H4 (cell line): ENCODE measurements around the gene L1TD1. TPM values are rescaled to one million over a fixed set of nuclear protein-coding genes. Genes with fewer than 3 reads are reported as not detected.
"Not testable (repeated sequence)": the region's sequence is repeated elsewhere in the genome, so short reads cannot be mapped to it uniquely, and the experiment has no call there.

Source experiments
- DNase-seq: peaks from one replicate; pipeline ENCODE4 v3.0.0-alpha.2; 2015; ENCODE audit warnings: low spot score
- total RNA-seq: library from RNA; depleted of rRNA; stranded (reverse); fragments of >200 nt; shearing (Covaris generic); gene quantifications from 2 replicates; pipeline ENCODE4 v1.2.3, GENCODE V29; 2014

Gene L1TD1
- total RNA-seq, 1 experiment from 2014 or later, result not detected

DNA sequence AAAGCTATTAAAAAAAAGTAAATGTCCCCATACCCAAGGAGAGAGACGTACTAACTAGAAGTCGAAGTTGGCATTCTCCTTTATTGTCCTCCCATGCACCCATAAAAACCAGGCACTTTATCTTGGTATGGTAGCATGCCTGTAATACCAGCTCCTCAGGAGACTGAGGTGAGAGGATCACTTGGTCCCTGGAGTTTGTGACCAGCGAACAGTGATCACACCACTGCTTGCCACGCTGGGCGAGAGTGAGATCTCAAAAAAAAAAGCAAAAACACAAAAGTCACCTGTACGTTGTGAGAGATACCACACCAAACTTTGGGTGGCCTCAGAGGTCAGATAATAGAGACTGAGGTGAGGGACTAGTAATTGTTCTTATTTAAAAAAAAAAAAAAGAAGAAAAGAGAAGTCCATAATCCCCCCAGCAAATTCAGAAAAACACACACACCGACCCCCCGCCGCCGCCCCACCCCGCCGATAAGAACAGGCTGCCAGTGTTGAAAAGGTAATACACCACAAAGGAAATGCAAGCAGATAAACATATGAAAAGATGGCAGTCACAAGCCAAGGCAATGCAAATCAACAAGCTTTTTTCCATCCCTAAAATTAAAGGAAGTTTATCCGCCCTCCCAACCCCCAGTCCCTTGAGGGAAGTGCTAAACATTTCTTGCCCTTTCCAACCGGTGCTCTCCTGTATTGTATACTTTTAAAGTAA, 3.6 kb downstream of the L1TD1 start:
- DNase-seq, result no peak

GRCh38 chr1:62198781-62199125, 4.1 kb downstream of the L1TD1 start:
- no peak for DNase-seq

GRCh38 chr1:62207187-62207586, 12.5 kb downstream of the L1TD1 start:
- DNase-seq, result no peak

- no peak for DNase-seq
Observed at GRCh38 chr1:62208087-62208486, 13.4 kb downstream of the L1TD1 start.

DNA sequence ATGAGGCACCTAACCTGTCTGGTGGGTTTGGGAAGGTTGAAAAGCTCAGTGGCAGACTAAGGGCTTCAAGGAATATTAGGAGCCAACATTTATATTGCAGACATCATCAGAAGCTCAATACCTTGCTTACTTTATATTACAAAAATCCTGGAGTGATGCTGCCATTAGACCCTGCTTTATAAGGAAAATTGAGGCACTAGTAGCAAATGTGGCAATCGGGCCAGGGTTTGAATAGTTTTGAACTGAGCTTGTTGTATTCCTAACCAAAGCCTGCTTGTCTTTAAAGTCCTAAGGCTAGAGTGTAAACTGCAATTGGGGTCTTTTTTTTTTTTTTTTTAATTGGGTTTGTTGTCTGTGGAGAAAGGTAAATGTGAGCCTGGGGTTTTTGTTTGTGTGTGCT, 14.3 kb downstream of the L1TD1 start:
- no peak for DNase-seq

- DNase-seq, result no peak
Observed at GRCh38 chr1:62209931-62210595, 15.4 kb downstream of the L1TD1 start.

- DNase-seq, result no peak
Observed at GRCh38 chr1:62210960-62211359, 16.3 kb downstream of the L1TD1 start.

GRCh38 chr1:62212411-62212810, 17.8 kb downstream of the L1TD1 start:
- DNase-seq, result no peak

DNA sequence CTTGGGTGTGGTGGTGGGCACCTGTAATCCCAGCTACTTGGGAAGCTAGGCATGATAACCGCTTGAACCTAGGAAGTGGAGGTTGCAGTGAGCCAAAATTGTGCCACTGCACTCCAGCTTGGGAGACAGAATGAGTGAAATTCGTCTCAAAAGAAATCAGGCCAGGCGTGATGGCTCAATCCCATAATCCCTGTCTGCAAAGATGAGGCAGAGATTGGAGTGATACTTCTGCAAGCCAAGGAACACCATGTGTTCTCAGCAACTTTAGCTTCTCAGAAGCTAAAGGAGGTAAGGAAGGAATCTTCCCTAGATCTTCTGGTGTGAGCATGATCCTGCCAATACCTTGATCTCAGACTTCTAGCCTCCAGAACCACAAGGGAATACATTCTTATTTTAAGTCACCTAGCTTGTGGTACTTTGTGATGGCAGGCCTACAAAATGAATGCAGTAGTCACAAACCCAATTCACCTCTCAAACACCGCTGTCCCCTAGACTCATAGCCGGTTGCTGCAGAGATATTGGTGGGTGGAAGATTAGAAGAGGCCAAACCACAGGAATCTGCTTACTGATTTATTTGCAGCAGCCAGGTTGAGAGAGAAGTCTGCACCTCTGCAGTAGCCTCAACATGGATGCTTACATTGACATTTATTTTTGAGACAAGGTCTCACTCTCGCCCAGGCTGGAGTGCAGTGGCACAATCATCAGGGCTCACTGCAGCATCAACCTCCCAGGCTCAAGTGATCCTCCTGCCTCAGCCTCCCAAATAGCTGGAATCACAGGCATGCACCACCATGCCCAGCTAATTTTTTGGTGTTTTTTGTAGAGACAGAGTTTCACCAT, 18.6 kb downstream of the L1TD1 start:
- no peak for DNase-seq

DNA sequence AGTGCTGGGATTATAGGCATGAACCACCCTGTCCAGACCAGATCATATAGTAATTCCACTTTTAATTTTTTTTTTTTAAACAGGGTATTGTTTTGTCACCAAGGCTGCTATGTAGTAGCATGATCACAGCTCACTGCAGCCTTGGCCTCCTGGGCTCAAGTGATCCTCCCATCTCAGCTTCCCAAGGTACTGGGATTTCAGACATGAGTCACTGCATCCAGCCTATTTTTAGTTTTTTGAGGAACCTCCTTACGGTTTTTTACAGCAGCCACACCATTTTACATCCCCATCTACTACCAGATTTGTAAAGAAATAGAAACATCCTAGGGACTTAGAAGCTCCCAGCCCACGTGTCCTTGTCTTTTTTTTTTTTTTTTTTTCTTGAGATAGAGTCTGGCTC, 24.0 kb downstream of the L1TD1 start:
- DNase-seq, result no peak

- DNase-seq, result not testable (repeated sequence)
Observed at GRCh38 chr1:62220456-62220855, 25.8 kb downstream of the L1TD1 start.

DNA sequence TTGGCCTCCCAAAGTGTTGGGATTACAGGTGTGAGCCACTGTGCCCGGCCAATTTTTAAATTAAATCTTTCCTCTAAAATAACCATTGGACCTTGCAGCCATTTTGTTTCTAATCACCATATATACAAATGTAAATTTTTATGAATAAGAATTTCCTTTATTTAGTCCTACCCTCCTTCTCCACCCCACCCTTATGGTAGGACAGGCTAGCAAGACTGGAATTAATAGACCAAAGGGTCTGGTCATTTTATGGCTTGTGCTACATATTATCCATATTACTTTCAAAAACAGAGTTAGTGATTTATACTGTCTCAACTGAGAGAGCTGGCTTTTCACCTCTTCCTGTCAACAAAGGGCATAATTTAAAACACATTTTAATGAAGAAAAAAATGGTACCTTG, 26.5 kb downstream of the L1TD1 start:
- DNase-seq, result no peak

DNA sequence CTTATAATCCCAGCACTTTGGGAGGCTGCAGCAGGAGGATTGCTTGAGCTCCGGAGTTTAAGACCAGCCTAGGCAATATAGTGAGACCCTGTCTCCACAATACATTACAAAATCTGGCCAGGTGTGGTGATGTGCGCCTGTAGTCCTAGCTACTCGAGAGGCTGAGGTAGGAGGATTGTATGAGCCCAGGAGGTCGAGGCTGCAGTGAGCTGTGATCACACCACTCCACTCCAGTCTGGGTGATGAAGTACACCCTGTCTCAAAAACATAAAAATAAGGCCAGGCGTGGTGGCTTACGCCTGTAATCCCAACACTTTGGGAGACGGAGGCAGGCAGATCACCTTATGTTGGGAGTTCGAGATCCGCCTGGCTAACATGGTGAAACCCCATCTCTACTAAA, 27.7 kb downstream of the L1TD1 start:
- DNase-seq, result no peak

DNA sequence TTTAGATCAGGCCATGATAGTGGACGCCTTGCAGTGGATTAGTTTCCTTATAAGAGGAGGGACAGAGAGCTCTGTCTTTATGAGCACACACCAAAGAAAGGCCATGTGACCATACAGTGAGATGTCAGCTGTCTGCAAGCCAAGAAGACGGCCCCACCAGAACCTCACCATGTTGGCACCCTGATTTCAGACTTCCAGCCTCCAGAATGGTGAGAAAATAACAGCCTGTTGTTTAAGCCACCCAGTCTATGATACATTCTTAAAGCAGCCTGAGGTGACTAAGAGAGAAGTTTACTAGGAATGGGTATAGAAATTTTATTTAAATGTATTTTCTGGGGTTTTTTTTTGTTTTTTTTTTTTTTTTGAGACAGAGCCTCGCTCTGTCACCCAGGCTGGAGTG, 29.5 kb downstream of the L1TD1 start:
- DNase-seq, result no peak

GRCh38 chr1:62227496-62227895, 32.8 kb downstream of the L1TD1 start:
- DNase-seq, result no peak

DNA sequence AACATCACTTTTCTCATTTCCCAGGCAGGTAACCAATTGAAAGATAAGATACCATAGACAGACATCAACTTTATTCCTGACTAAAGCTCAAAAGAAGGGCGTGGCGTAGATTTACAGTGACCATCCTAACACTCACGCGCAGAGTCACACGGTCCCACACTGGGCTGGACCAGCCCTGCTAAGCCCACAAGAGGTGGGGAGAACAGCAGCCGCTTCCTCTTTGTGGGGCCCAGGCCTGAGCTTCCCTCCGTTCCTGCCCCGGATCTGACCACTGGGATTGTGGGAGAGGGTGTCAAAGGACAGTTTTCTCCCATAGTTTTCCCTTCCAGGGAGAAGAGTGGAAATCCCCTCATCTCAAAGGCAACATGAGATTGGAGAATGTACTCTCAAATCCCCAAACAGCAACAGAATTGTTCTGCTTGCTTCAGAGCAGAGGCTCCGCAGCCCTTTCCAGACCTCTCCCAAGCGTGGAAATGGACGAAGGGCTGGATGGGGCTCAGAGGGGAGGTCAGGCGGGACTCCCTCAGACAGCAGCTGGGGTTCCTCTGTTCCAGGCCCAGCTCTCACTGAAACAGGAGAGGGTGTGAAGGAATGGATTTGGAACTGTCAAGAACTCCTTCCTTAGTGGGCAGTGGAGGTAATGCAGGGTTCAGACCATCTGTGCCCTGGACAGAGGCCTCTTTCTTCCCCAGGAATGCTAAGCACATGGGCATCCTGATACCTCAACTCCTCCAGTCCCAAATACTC, 33.7 kb downstream of the L1TD1 start:
- DNase-seq, result no peak

DNA sequence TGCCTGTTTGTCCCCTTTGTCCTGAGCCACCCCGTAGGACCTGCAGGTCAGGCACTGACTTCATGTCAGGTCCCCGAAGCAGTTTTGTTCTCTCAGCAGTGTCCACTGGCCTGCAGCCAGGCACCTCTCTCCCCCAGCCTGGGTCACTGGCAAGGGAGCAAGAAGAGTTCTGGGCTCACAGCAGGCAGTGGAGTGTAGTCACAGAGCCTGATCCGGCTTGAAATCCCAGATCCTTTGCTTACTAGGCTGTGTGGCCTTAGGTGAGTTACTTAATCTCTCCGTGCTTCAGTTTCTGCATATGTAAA, 34.2 kb downstream of the L1TD1 start:
- DNase-seq, result no peak

DNA sequence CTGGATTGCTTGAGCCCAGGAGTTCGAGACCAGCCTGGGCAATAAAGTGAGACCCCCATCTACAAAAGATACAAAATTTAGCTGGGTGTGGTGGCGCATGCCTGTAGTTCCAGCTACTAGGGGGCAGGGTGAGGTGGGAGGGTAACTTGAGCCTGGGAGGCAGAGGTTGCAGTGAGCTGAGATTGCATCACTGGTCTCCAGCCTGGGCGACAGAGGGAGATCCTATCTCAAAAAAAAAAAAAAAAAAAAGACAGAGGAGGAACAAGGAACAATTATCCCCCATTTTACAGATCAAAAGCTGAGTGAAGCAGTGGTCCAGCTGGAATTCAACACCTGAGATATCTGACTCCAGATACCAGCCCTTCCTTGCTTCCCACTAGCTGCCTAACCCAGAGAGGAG, 34.8 kb downstream of the L1TD1 start:
- DNase-seq, result peak; percentile 39

DNA sequence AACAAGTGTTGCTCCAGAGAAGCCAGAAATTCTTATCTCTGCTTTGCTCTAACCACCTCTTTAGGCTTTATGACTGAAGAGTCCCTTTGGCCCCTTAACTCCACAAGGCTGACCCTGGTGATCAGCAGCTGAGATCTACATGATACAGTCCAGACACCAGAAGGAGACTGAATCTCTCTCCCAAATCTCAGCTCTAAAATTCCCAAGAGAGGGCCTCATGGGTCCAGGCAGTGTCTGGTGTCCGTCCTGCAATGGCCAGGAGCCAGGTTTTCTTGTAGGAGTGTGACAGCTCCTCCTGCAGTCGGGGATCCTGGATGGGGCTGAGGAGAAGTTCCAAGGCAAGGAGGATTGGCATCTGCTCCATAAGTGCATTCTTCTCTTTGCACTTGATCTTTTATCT, 35.3 kb downstream of the L1TD1 start:
- no peak for DNase-seq

DNA sequence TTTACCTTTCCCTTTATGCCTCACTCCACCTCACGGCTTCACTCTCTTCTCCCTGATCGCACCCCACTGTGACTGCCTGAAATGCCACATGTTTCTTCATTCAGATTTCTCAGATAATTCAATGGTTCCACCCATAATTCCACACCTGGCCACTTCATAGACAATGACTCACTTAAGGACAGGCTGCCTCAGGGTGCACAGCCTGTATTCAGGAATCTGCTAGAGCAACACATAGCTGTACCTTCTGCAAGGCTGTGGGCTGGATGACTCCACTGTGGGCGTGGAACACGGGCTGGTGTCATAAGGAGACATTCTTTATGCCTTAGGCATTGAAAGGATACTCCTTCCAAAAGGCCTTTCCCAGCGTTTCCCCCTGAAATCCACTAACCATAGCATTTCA, 36.1 kb downstream of the L1TD1 start:
- peak; percentile 74 for DNase-seq

DNA sequence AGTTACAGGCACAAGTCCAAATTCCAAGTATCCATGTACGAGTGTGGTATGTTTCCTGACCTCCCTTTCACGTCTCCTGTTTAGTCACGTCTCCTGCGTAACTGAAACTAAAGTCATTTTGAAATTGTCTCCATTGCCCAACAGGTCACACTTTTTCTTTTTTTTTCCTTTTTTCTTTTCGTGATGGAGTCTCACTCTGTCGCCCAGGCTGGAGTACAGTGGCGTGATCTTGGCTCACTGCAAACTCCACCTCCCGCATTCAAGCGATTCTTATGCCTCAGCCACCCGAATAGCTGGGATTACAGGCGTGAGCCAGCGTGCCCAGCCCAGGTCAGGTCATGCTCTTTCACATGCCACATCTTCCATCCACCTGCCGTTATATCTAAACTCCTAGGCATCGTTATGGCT, 38.2 kb downstream of the L1TD1 start:
- DNase-seq, result no peak

DNA sequence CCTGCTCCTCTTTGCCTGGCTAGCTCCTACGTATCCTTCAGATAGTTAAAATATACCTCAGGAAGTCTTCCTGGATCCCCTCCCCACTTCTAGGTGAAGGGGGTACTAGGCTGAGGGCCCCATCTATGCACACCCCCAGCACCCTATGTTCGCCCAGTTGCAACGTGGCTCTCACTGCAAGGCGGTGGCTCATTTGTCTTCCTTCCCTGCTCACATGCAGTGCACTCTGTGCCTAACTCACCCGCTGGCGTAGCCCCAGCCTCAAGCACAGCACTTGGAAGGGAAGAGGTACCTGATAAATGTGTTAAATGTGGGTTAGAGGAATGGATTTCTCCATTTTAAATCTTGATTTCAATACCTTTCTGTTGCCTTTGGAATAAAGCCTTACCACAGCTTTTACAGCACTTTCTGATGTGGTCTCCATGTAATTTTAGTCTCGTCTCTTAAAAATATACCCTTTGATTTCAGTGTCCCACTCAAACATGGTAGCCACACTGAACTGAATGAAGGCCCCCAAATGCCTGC, 39.3 kb downstream of the L1TD1 start:
- no peak for DNase-seq
